ELR (cell line): ENCODE data around the gene RNF113A.
"Not testable (repeated sequence)": the region's sequence is repeated elsewhere in the genome, so short reads cannot be mapped to it uniquely, and the experiment has no call there.

Source experiments
- DNase-seq: peaks from one replicate; pipeline ENCODE4 v3.0.0-alpha.2; 2015; ENCODE audit warnings: low read depth

RNF113A gene

GRCh38 chrX:119871599-119872395, at the start of gene RNF113A, which contains the start of gene NDUFA1:
RNF113A (minus strand) TSS chrX:119871733; CDS start chrX:119871613, 120 bp downstream.
NDUFA1 (plus strand) TSS chrX:119871832; CDS start chrX:119871912, 80 bp downstream.
- DNase-seq: peak; percentile 84

- DNase-seq: no peak
Observed at GRCh38 chrX:119919835-119920585, 48.5 kb upstream of the RNF113A start.

- DNase-seq: no peak
Observed at GRCh38 chrX:119917877-119918276, 46.3 kb upstream of the RNF113A start.

- DNase-seq: no peak
Observed at GRCh38 chrX:119916310-119916709, 44.8 kb upstream of the RNF113A start.

GRCh38 chrX:119900976-119901375, 29.4 kb upstream of the RNF113A start:
- no peak for DNase-seq

GRCh38 chrX:119899125-119899524, 27.6 kb upstream of the RNF113A start:
- no peak for DNase-seq

GRCh38 chrX:119895843-119896326, 24.4 kb upstream of the RNF113A start, which contains the start of gene AKAP14:
AKAP14 (plus strand) TSS chrX:119895893; CDS start chrX:119903224, 7,331 bp downstream.
- no peak for DNase-seq

- DNase-seq: not testable (repeated sequence)
Observed at GRCh38 chrX:119891961-119892692, 20.6 kb upstream of the RNF113A start.

GRCh38 chrX:119890626-119891025, 19.1 kb upstream of the RNF113A start:
- DNase-seq: not testable (repeated sequence)

GRCh38 chrX:119887721-119888425, 16.3 kb upstream of the RNF113A start:
- DNase-seq: peak; percentile 75

GRCh38 chrX:119885554-119886428, 14.3 kb upstream of the RNF113A start:
- peak; percentile 28 for DNase-seq

- DNase-seq: peak; percentile 65
Observed at GRCh38 chrX:119880552-119881437, 9.3 kb upstream of the RNF113A start.

- DNase-seq: no peak
Observed at GRCh38 chrX:119880076-119880475, 8.5 kb upstream of the RNF113A start.

GRCh38 chrX:119878740-119879139, 7.2 kb upstream of the RNF113A start:
- DNase-seq: no peak

- no peak for DNase-seq
Observed at GRCh38 chrX:119871245-119871598, 311 bp downstream of the RNF113A start.

GRCh38 chrX:119870626-119871131, 854 bp downstream of the RNF113A start:
- peak; percentile 40 for DNase-seq

GRCh38 chrX:119853444-119853843, 18.1 kb downstream of the RNF113A start:
- peak; percentile 29 for DNase-seq

- DNase-seq: peak; percentile 98
Observed at GRCh38 chrX:119852382-119853353, 18.9 kb downstream of the RNF113A start, which contains the start of gene UPF3B. UPF3B (minus strand) TSS chrX:119852963; CDS start chrX:119852928, 35 bp downstream.
